ENCODE data around the gene STON1. TPM values are rescaled to one million over a fixed set of nuclear protein-coding genes. Genes with fewer than 3 reads are reported as not detected.
"Not testable (repeated sequence)": the region's sequence is repeated elsewhere in the genome, so short reads cannot be mapped to it uniquely, and the experiment has no call there.

The STON1 gene
- total RNA-seq, 1 donor from 2014 or later = 13.4 TPM

- DNase-seq = no peak
Measured at GRCh38 chr2:48617618-48618017, 87.7 kb downstream of the STON1 start, which contains the start of gene GTF2A1L. Gene GTF2A1L (plus strand): TSS chr2:48617856. CDS start chr2:48617875, 19 bp downstream.

GRCh38 chr2:48619526-48619925, 89.6 kb downstream of the STON1 start:
- DNase-seq = no peak

- no peak for DNase-seq
Measured at GRCh38 chr2:48620604-48621003, 90.7 kb downstream of the STON1 start.

GRCh38 chr2:48622691-48623090, 92.7 kb downstream of the STON1 start:
- not testable (repeated sequence) for DNase-seq

GRCh38 chr2:48624696-48625095, 94.7 kb downstream of the STON1 start:
- peak; percentile 19 for DNase-seq

GRCh38 chr2:48626047-48626446, 96.1 kb downstream of the STON1 start:
- DNase-seq = no peak

GRCh38 chr2:48633143-48633542, 103.2 kb downstream of the STON1 start:
- no peak for DNase-seq

GRCh38 chr2:48635786-48636185, 105.8 kb downstream of the STON1 start:
- DNase-seq = no peak

- DNase-seq = no peak
Measured at GRCh38 chr2:48638261-48638660, 108.3 kb downstream of the STON1 start.

Small RNA genes lying within 50 kb of the gene (small RNA-seq; reads per million reads assigned to genes)
- gene RNU6-282P (ENCODE audit: low replicate concordance) = not detected
- not detected for gene TPT1P11 (ENCODE audit: low replicate concordance)

Other genes starting within 250 kb of the STON1 start
- gene FOXN2, start 215.5 kb upstream of the STON1 start, total RNA-seq = 58.8 TPM
- gene PPP1R21, start 89.4 kb upstream of the STON1 start, total RNA-seq = 26.2 TPM
- 5.0 TPM for gene GTF2A1L, start 87.7 kb downstream of the STON1 start, total RNA-seq
- 0.51 TPM for gene LHCGR, start 225.6 kb downstream of the STON1 start, total RNA-seq

All from tongue (tissue), 3 donors.